VCaP (cell line): ENCODE results near the gene KRT32.

Source experiments
- H3K27ac ChIP-seq: fragments of 450-650 bp; 2 replicates; pipeline ENCODE4 v1.5.1; 2017
- CTCF ChIP-seq: fragments of 450-650 bp; conservative IDR thresholded peaks from 2 replicates; pipeline ENCODE4 v1.5.1; 2017; ENCODE audit warnings: mild to moderate bottlenecking, moderate library complexity

Gene KRT32

GRCh38 chr17:41491476-41491875 lies 24.3 kb upstream of the KRT32 start:
- peak overlapping the region; percentile 58 for H3K27ac ChIP-seq
- no peak for TF ChIP-seq CTCF

GRCh38 chr17:41490000-41490990 lies 23.1 kb upstream of the KRT32 start:
- TF ChIP-seq CTCF = no peak
- peak overlapping the region; percentile 58 for H3K27ac ChIP-seq

GRCh38 chr17:41489531-41489930 lies 22.3 kb upstream of the KRT32 start, which contains the start of gene KRT36:
Gene KRT36, minus strand, starts transcription at chr17:41489910. Its CDS starts 46 bp downstream, at chr17:41489864.
- H3K27ac ChIP-seq = peak within 1 kb of the TSS; percentile 58
- TF ChIP-seq CTCF = no peak

GRCh38 chr17:41486809-41487530 lies 19.8 kb upstream of the KRT32 start:
- H3K27ac ChIP-seq = no peak overlapping the region
- 0 out of 2 replicates have a peak, but pooled peaks have one; percentile 17 for TF ChIP-seq CTCF

- H3K27ac ChIP-seq = no peak overlapping the region
- TF ChIP-seq CTCF = no peak
Observed at GRCh38 chr17:41486316-41486715, 19.1 kb upstream of the KRT32 start.

GRCh38 chr17:41484920-41485904 lies 18.0 kb upstream of the KRT32 start:
- no peak for TF ChIP-seq CTCF
- H3K27ac ChIP-seq = no peak overlapping the region; the same call in 1 of the 2 replicates
